Stimulated activated CD4-positive, alpha-beta T cell treated with anti-CD3 and anti-CD28 coated beads, TNF-alpha, amount 100 ng/mL, for 1 hour (primary cell): ENCODE data around the gene BLOC1S5.
"Not testable (repeated sequence)": the region's sequence is repeated elsewhere in the genome, so short reads cannot be mapped to it uniquely, and the experiment has no call there.

Experiments
- DNase-seq, 3 donors: peaks; one replicate each; pipeline ENCODE4 v3.0.0-alpha.2; 2020; ENCODE audit warnings: low read depth in 3 of 3, low spot score in 1 of 3

Gene BLOC1S5

DNA sequence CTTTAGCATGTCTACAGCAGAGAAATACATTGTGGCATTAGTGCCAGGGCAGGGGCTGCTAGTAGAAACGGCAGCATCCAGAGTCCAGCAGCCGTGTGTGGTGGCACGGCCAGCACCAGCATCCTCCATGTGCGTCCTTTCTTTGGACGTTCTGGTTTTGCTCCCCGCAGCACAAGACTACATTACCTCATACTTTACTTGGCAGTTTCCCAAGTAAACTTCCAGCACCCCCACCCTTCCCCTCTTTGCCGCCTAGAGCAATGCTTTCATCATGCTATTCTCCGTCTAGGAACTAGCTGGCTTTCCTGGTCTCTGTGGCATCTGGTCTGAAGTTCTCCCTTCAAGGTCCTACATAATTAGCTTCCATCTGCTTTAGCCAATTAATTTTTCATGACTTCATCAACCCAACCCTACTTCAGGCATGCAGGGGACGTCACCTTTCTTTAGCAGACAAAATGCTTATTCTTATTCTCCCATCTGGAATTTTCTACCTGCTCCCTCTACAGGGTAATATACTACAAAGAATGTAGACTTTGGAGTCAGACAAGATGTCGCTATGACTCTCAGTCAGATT is 67.6 kb downstream of the BLOC1S5 start:
- no peak for DNase-seq

DNA sequence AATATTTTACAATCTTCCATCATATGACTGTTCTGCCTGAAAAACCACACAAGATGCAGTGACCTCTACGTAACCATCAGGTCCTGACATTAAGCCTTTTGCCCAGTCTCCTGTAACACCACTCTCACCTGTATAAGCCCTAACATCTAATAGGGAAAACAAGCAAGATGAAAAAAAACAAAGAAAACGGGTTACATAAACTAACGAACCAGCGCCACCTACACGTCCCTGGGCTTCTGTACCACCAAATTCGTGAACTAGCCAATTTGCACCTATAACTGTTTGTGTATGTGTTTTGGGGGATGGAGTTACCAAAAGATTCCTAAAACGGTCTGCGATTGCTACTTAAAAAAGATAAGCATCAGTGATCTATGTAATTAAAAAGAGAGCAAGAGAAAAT is 70.2 kb downstream of the BLOC1S5 start:
- DNase-seq, result no peak

DNA sequence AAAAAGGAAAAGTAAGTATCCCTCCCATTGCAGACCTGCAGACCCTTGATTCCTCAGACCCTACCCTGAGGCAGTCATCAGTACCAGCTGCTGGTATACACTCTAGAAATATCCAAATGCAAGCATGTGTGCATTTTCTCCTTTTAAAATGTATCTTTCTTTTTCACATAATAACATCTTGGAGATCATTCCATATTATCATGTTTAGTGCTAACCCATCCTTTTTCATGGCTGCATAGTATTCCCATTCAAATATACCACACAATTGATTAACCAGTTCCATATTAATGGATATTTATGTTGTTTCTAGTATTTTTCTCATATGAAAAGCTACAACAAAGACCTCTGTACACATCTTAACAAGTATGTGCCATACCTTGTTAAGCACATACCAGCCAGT is 70.8 kb downstream of the BLOC1S5 start:
- no peak for DNase-seq

DNA sequence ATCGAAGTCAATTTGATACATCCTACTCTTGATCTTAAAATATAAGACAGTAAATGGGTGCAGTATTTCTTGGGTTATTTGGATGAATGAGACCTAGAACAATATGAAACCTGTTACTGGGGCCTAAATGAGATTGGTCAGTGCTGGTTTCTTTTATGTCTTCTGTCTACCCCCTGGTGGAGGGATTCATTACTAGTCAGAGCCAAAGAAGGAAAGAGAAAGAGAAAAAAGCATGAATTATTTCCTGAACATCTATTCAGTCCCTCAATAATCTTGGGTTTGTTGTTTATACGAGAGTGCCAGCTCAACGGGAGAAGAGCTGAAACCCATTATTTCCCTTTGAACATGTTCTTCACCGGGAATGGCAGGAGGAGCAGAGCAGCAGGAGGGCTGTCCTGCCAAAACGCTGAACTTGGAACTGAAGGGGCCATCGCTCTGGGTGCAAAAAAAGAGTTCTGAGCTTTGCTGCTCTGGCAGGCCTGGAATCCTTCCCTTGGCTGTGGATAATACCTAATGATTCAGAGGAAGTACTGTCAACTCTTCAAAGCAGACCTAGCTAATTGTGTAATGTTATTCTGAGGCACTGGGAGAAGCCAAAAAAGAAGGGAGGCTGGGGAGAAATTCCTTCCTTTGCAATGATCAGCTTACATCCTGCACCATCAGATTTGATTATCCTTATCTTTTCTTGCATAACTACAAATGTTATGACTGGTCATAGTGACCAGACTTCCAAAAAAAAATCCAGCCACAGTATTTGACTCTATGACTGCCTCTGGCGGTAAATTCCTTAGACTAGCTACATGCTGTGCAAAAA is 72.0 kb downstream of the BLOC1S5 start:
- DNase-seq, result no peak

DNA sequence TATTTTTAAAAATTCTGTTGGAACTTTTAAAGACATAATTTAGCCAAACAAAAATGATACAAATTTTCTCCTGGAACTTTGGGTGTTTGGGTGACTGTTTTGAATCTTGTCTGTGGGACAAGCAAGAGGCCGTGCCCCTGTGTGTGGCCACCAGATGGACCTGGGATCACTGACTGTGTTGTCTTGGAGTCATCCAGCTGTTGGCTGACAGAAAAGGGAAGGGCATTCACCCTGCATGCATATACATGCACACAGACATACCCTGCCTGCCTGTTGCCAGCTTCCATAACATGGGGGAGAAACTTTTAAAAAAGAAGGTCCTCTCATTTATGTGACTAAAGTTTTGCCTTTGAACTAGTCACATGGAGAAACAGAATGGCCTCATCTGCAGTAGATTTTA is 72.7 kb downstream of the BLOC1S5 start:
- DNase-seq, result no peak

DNA sequence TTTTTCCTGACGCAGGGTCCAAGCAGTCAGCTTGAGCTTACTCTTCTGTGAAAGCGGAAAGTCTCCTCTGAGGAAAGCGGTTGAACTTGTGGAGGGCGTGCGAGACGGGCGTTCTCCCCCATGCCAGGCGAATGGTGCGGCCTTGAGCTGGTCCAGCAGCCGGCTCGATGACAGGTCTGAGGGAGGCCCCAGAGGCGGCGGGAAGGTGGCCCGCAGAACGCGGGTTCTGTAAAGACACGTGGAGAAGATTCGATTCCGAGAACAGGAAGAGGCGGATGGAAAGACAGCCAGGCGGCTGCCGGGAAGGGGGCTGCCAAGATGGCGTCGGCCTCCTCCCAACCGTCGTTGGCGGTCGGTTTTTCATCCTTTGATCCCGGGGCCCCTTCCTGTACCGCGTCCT is 78.0 kb downstream of the BLOC1S5 start:
- DNase-seq, result no peak

DNA sequence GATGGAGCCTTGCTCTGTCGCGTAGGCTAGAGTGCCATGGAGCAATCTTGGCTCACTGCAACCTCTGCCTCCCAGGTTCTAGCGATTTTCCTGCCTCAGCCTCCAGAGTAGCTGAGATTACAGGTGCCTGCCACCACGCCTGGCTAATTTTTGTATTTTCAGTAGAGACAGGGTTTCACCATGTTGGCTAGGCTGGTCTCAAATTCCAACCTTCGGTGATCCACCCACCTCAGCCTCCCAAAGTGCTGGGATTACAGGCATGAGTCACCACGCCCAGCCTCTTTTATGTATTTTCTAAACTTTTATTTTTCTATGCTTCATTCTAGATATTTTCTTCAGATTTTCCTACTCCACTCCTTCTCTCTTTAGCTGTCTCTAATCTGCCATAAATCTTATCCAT is 80.2 kb downstream of the BLOC1S5 start:
- DNase-seq, result not testable (repeated sequence)

DNA sequence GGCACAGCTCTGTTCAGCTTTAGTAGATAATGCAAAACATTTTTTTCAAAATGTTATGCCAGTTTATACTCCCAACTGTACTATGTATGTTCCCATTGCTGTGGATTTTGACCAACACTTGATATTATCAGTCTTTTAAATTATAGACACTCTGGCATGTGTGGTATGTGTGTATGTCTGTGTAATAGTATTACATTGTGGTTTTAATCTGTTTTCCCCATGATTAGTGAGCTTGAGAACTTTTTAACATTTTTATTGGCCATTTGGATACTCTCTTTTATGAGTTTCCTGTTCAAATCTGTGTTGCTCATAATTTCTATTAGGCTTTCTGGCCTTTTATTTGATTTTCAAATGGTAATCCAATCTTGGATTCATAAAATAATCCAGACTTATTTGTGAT is 84.4 kb downstream of the BLOC1S5 start:
- no peak for DNase-seq

DNA sequence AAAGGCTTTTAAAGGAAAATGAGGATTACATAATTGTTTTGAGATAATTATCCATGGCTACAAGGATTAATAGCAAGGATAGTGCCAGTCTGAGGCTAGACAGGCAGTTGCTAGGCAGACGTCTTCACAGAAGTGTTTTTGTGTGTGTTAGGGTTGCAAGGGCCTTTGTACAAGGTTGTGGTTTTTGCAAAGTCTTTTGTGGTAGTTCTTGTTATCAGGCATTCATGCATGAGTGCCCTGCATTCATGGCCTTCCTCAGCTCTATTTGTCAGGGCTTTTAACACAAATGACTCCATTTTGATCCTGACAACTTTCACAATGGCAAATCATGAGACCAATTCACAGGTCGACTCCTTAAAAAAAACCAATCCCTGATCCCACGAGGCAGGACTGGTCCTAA is 85.5 kb downstream of the BLOC1S5 start:
- no peak for DNase-seq

DNA sequence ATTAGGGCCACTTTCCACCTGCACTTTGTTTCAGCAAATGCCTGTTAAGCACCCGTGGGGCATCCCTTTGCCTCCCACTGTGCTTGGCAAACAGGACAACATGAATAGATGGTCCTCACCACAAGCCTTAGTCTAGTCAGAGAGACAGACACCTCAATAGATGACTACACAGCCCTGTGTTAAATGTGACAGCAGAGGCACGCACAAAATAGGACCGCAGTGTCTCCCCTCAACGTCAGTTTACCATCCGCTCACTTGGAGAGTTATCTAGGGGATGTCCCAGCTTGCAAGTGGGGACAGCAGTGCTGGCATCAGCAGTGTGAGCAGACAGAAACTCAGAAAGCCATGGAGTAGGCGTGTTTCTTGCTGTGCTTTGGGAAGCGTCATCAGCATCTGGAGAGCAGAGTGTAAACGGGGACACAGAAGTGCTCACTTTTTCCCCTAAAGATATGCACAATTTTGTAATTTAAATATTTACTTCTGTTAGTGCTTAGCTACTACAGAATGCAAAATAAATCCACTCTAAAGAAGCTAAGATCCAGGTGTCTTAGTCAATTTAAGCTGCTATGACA is 87.6 kb downstream of the BLOC1S5 start:
- no peak for DNase-seq

DNA sequence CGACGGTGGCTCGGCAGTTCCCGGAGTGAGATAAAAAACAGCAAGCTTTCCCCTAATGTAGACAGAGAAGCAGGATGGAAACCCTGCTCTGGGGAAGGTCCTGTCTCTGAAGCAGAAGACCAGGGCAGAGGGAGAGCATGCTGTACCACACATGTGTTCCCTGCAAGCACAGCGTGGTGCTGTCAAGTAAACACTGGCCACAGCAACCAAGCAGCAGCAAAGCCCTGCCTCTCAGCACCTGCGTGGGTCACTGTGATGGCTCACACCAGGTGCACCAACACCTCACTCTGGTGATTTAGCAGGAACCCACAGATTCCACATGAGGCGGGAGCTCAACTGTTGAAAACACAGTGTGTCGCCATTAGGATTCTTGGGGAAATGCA is 88.4 kb downstream of the BLOC1S5 start:
- no peak for DNase-seq

DNA sequence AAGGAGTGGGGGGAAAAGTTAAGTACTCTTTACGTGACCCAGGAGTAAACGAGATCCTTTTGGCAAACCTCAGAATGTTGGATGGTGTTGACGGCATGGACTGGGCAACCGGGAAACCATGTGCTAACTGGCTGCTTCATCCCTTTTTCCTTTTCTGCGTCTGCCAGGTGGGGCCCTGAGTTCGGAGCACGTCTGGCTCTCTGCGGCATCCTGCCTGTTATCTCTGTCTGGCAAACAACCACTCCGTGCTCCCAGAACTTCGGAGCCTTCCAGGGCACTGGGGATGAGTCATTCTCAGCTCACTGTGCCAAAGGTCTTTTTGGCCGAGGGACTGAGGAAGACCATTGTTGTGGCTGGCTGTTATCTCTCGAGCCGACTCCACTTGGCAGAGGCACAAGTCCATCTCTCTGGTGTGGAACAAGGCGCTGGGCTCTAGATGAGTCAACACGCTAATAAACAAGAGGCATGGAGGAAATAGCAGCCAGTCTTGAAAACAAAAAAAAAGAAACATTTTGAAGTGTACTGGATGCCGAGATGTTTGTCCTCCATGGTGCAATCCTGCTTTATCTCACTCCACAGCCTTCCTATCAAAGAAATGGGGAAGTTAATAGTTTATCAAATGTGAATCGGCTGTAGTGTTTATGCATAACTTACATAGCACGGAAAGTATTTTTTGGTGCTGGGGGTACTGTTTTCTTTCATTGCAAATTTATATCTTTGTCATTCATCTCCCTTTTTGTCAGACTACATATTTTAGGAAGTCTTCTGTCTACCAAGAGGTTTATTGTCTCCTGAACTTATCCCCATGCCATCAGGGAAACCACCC is 89.0 kb downstream of the BLOC1S5 start:
- DNase-seq, result no peak

DNA sequence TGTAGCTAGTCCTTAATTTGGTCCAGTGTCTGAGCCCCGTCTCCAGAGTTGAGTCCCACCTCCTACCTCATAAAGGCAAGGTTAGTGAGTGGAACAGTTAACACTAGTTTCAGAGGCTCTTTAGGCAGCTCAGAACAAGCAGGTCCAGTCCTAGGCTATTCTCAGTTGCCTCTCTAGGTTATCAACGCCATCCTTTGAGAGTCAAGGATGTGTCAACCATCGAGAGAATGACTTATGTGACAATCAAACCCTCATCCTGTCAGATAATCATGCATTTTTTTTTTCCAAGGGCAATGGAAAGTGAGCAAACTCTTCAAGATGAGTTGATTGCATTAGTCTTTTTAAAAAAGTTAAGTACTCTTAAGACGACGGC is 89.6 kb downstream of the BLOC1S5 start:
- no peak for DNase-seq

DNA sequence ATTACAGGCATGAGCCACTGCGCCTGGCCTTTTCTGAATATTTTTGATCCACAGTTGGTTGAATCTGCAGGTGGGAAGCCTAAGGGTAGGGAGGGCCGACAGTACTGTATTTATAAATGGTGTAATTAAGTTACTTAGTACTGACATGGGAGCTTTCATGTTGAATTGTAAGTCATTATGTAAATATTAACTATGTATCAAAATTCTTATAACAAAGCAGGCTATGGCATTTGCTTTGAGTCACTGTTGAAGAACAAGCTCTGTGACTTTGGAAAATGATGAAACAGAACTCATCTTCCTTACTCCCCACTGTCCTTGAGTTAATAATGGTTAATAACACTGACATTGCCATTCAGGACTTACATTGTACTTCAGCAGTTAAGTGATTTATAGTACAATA is 90.6 kb downstream of the BLOC1S5 start:
- no peak for DNase-seq

DNA sequence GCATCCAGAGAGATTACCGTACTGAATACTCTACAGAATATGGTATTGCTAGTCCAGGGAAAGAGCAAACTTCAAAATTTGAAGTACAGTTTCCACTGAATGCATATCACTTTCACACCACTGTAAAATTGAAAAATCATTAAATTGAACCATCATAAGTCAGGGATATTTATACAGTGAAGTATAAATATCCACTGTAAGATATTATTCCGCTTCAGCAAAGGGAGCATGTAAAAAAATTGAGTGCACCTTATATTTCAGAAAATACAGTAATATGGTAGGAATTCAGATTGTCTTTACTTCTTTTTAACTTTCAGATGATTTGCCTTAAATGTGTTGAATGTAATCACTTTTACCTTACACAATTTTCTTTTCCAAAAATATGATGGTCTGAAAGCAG is 92.7 kb downstream of the BLOC1S5 start:
- DNase-seq, result no peak

DNA sequence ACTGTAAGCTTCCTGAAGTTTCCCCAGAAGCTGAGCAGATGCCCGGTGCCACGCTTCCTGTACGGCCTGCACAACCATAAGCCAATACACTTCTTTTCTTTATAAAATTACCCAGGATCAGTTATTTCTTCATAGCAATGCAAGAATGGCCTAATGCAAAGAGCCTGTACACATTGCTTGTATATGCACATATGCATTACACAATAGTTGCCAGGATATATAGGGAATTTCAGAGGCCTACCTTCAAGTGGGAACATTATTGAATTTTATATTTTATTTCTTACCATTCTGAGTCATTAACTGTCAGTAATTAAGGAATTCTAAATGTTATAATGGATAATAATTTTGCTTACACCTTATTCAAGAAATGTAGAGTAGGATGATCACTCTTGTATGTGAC is 93.6 kb downstream of the BLOC1S5 start:
- DNase-seq, result no peak
